Amniotic epithelial cell (primary cell): Measurements from ENCODE around the gene CIZ1.
"Not testable (repeated sequence)": the region's sequence is repeated elsewhere in the genome, so short reads cannot be mapped to it uniquely, and the experiment has no call there.

Experiments
- DNase-seq: peaks from one replicate; pipeline ENCODE4 v3.0.0-alpha.2; 2010; ENCODE audit warnings: low read depth

Gene CIZ1

DNA sequence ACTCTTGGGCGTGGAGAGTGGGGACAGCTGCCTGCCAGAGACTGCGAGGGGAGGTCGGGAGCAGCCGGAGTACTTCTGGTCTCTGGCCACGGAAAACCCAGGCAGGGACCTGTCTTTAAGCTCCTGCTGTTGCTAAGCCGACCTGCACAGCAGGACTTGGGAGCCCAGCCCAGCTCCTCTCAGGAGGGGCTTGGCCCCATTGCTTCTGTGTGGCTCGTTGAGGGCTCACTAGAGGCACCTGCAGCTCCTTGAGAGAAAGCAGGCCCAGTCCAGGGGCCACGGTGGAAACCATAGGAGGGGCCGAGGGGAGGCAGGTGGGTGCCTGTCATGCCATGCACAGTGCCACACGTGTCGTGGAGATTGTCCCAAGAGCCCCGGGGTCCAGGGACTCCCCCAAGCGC is 45.4 kb downstream of the CIZ1 start:
- no peak for DNase-seq

DNA sequence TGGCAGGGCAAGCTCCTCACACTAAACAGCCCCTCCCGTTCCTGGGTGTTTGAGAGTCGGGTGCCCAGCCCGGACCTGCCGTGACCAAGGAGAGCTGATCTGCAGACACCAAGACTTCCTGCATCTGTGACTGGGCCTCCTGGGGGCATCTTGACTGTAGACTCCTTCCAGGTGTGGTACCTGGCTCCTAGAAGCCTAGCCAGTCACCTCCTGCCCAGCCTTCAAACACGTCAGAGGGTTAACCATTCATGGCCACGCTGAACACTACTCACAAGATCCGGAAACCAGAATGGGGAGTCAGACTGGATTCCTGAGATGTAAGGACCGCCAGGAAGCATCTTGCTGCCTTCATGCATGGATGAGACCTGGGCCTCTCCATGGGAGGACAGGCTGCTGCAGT is 45.8 kb downstream of the CIZ1 start:
- no peak for DNase-seq

DNA sequence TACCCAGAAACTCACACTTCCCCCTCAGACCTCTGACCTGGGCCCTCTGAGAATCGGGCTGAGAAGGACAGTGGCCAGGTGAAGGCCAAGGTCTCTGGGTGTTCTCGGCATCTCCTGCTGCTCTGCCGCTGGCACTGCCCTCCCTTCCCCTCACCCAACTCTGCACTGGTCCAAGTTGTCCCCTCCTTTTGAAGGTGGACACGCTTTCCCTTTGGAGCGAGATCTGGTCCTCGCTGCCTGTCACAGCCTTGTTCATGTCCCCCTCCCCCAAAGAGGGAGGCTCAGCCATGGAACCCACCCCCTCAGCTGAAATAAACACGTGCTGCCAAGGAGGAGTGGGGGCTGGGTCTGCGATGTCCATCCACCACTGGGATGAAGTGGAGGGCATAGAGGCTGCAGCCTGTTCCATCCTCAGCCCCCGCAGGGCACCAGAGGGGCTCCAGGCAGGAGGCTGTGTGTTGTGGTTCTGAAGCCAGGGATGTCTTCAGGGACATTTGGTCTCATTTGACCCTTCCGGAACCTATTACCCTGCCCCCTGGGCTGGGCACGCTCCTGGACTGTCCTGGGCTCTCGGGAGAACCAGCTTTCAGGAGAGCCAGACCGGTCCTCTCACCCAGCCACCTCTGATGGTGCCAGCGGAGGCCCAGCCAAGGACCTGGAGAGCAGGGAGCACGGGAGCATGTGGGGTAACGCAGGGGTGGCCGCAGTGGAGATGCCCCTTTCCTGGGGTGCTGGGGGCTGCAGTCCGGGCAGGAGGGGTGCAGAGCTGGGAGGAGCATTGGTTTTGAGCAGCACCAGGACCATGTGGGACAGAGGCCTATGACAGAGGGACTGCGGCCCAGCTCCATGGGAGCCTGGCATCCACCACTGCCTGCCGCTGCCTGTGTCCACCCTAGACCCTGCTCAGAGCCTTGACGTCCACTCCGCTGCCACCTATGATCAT is 46.9 kb downstream of the CIZ1 start:
- DNase-seq: no peak

DNA sequence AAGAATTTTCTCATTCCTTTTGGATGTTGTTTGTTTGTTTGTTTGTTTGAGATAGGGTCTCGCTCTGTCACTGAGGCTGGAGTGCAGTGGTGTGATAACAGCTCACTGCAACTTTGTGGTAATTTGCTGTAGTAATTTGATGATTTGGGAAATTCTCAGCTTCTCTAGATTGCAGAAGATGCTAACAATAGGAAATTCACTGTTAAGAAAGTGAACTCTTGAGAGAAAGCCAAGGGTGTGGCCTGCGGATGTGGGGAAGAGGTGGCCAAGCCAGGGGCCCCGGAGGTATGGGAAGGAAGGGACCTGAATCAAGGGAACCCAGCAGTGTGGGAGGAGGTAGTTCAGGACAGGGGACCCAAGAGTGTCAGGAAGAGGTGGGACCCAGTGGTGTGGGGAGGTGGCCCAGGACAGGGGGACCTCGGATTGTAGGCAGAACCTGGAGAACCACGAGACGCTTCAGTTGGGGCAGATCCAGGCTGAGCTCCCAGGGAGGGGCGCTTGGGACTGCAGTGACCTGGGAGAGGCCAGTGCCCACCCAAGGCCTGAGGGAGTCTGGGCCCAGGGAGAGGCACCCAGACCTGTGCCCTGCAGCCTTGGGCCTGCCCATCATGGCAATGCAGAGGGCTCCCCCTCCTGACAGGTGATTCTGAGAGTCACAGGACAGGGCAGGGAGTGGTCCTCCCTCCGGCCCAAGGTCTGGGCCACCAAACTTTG is 47.7 kb downstream of the CIZ1 start:
- DNase-seq: no peak

DNA sequence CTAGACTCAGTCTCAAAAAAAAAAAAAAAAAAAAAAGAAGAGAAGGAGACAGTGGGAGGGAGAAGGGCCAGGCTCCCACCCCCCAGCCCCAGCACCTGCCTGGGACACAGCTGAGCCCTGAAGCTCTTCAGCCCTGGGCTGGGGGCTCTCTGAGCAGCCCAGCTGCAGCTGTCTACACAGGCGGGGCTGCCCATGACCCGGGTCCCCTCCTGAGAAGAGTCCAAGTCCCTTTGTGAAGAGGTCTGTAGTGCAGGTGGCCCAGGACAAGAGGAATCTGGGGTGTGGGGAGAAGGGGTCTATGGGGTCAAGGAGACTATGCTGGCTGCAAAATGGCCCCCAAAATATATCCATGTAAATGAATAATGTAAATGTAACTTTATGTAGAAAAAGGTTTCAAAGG is 48.8 kb downstream of the CIZ1 start:
- DNase-seq: no peak

DNA sequence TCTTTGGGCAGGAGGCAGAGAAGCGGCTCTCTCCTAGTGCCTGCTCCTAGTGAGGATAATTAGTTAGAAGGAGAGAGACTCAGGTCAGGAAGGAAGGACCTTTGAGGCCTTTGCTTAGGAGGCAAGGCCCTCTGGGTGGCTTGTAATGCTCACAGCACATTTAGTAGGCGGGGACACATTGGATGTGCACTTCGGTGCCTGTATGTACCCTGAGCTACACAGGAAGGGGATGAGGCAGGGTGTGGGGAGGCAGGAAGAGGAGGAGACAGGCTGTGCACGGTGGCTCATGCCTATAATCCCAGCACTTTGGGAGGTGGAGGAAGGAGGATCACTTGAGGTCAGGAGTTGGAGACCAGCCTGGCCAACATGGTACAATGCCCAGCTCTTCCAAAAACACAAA is 49.3 kb downstream of the CIZ1 start:
- no peak for DNase-seq

GRCh38 chr9:128141604-128142003 is 49.8 kb downstream of the CIZ1 start:
- DNase-seq: no peak

GRCh38 chr9:128139621-128140020 is 51.8 kb downstream of the CIZ1 start:
- DNase-seq: no peak

- DNase-seq: no peak
Observed at GRCh38 chr9:128138001-128138400, 53.4 kb downstream of the CIZ1 start.

GRCh38 chr9:128136816-128137793 is 54.3 kb downstream of the CIZ1 start:
- peak; percentile 82 for DNase-seq

- DNase-seq: not testable (repeated sequence)
Observed at GRCh38 chr9:128135561-128135960, 55.8 kb downstream of the CIZ1 start.

DNA sequence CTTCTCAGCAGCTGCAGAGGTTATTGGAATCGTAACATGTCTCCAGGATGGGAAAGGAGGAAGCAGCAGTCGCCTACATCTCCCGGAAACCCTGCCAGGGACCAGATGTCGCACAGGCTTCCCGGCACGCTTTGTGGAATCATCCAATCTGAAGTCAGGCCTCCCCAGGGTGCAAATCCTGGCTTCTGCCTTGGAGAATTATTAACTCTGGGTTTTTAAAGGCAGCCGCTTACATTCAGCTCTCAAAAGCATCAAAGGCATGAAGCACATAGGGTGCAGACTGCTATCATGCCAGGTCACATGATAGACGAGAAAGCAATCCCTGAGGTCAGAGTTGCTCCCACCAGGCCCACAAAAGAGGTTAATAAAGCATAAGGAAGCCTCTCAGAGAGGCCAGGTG is 59.2 kb downstream of the CIZ1 start:
- DNase-seq: not testable (repeated sequence)

DNA sequence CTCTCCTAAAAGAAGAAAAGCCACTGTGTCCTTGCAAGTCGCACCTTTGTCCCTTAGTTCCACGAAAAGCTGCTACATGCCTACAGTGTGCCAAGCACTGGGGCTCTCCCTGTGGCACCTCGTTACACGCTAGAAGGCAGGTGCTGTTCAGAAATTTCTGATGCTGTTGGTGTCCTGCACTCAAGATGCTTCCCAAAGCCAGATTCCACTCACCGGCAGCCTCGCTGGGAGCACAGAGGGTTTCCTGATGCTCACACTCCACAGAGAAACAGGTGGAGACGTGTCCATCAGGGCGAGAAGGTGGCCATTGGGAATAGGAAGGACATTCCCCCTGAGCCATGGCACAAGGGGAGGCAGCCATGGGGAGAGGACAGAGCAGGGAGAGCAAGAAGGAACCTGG is 60.0 kb downstream of the CIZ1 start:
- DNase-seq: not testable (repeated sequence)

GRCh38 chr9:128130651-128131050 is 60.7 kb downstream of the CIZ1 start:
- DNase-seq: not testable (repeated sequence)

- DNase-seq: not testable (repeated sequence)
Observed at GRCh38 chr9:128129976-128130590, 61.3 kb downstream of the CIZ1 start.

GRCh38 chr9:128128836-128129590 is 62.4 kb downstream of the CIZ1 start:
- no peak for DNase-seq

DNA sequence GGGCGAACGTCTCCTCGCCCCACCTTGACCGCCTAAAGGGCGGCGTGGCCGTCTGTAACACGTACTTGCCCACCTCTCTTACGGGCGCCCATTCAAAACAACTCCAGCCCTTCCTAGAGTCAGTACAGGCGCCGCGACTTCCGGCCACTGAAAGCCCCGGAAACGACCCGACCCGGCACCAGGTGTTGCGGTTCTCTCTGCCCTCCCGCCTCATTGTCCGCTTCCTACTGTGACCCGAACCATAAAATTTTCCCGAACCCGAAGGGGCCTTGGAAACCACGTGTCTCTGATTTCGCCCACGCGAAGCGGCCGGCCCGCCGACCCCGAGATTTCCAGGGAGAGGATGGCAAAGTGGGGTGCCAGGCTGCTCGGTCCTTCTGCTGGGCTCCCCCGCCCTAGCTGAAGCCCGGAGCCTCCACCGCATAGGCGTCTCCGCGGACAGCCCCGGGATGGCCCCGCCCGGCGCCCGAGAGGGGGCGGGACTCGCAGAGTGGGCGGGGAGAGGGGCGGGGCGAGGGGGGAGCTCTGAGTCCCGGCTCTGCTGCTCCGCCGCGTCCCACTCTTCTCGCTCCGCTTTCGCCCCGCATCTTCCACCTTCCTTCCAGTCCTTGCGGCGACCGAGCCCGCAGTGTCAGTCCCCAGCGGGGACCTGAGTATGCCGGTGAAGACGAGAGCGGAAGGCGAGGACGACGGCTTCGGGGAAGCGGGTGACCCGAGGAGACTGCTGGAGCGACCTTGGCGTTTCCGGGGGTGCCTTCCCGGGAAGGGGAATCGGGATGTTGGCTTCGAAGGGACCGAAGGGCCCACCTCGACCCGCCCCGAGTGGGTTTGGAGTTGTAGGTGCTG is 63.2 kb downstream of the CIZ1 start:
- DNase-seq: peak; percentile 93

GRCh38 chr9:128127568-128127989 is 63.8 kb downstream of the CIZ1 start, which contains the start of gene PTGES2:
Gene PTGES2 (minus strand): TSS chr9:128127729. CDS start chr9:128127717, 12 bp downstream.
- DNase-seq: peak; percentile 77

DNA sequence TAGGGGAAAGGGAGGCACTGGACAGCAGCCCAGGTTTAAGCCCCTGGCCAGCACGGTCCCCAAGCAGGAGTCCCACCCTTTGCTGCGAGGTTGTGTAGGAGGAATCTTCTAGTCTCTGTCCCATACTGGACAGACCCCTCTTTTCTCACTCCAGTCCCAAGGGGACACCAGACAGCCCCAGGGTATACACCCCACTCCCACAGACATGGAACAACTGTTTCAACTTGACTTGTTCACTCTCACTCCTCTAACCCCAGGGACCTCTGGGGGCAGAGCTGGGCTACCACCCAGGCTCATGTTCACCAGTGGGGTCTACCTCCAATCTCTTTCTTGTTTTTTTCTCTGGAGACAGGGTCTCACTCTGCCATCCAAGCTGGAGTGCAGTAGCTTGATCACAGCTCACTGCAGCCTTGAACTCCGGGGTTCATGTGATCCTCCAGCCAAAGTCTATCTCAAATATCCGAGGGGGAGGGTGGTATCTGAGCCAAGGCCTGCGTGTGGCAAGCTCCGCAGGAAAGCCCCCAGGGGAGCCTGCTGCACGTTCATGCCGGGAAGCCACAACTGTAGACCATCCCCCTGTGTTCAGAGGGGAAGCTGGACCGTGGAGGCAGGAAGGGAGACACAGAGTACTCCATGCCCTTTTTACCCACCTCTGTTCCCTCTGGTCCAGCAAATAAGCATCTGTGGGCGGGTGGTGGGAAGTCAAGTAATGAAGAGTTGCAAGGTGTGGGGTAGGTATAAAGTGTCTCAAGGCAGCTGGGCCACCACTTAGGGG is 65.6 kb downstream of the CIZ1 start:
- no peak for DNase-seq
